Measurements from ENCODE around the gene OGN. TPM values are rescaled to one million over a fixed set of nuclear protein-coding genes. Genes with fewer than 3 reads are reported as not detected.

OGN gene
- polyA plus RNA-seq, 4 donors = 72.1 to 99.0 (median 81.5) TPM

DNA sequence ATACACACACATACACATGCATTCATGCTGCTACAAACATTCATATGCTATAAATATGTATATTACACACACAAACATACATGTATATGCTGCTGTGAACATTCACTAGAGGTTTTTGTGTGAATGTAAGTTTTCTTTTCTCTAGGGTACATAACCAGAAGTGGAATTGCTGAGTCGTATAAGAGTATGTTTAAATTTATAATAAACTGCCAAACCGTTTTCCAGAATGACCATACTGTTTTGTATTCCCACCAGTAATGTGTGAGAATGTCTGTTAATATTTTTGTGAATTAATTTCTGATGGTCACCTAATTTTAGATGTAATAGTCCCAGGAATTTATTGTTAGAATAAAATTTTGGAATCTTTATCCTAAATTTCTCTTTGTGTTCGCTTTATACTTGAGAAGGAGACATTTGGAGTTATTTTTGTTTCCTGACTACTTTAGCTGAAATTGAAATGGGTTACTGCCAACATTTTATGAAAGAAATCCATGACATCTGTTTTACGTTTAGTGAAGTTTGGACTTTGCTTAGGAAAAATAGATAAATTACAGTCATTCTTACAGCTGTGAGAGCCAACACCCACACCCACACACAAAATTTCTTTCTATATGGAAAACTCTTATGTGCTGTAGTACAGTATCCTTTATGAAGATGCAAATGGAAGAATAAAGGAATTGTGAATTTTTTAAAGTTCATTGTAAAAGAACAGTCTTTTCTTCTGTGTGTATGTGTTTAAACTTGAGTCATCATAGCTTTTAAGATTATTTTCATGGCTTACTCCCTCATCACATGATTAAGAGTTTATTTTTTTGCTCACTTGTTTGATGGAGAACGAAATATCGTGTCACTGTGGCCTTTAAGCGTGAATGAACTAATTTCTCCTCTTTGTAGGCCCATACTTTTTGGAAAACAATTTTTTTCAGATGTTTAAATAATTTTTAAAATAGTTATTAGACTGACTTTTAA lies 54.3 kb downstream of the OGN start:
- DNase-seq (ENCODE audit: low read depth in 4 of 4, low spot score in 3 of 4) = peak in 2 of 4 donors; percentile 16 to 41

DNA sequence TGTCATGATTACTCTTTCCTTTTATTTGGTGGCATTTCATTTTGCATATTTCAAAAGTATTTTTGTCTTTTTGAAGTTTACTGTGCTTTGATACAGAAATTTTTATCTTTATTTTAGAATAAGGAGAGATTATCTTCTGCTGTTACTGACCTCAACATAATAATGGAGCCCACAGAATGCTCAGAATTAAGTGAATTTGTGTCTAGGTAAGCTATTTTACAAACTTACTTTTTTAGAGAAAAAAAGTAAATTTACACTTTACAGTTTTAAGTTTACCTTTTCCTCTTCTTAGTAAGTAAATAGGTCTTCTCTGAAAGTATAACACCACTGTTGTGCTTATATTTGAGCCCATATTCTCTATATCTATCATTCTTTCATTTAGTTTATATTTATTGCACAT lies 58.8 kb downstream of the OGN start:
- no peak for DNase-seq (ENCODE audit: low read depth in 4 of 4, low spot score in 3 of 4)

DNA sequence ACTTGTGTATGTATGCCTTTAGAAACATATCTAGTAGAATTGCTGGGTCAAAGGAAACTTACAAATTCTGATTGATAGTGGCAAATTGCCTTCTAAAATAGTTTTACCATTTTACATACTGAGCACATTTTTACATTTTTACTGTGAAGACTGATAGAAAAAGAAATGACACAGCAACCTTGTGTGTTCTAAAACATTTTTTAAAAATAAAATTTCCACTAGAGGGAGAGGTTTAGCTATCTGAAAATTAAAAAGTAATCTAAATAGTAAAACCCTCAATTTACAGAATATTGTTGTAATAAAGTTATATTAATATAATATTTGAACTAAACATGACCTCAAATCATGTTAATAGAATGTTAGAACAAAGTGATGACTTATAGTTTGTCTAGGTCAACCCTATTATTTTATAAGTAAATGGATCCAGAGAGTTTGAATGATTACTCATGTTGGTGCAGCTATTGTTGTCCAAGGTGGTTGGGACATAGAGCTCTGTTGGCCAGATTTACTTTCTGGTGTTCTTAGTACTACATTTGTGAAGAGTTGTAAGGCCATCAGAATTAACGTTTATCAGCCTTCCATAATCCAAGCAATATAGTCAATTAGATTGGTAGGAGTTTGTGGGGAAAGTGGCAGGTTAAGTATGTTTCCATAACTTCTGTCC lies 61.4 kb downstream of the OGN start:
- DNase-seq (ENCODE audit: low read depth in 4 of 4, low spot score in 3 of 4) = no peak

DNA sequence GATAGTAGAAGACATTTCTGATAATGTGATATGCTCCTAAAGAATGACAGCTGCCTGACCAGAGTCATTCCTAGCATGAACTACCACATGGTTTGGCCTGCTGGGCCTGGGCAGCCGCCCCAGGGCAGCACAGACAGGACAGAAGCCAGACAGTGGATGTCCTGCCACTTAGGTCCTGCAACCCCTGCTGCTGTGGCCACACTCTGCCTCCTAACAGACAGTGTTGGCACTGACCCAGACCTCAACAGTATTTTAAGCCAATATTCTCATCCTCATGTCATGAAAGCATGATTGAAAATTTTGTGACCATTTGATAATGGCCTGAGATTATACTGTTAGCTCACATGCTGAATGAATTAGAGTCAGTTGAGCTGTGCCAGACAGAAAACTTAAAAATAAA lies 62.8 kb downstream of the OGN start:
- no peak for DNase-seq (ENCODE audit: low read depth in 4 of 4, low spot score in 3 of 4)

DNA sequence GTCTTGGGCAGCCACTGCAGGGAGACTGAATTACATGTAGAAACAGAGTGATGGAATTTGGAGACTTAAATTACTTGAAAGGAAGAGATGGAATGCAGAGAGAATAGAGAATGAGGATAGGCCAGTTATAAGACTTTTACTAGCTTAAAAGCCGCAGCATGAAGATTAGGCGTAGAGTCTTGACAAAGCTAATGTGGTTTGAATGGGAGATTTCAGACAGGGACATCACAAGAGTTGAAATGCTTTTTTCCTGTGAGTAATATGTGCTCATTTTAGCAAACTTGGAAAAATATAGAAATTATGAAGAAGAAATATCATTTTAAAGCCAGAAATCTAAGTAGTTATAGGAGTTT lies 71.1 kb downstream of the OGN start:
- no peak for DNase-seq (ENCODE audit: low read depth in 4 of 4, low spot score in 3 of 4)

Other genes with a start within 250 kb of the OGN start
- gene IARS1, start 110.9 kb downstream of the OGN start, polyA plus RNA-seq (ENCODE audit: insufficient read length in 4 of 4) = 100 to 1,000 TPM in 2 of 4 donors, 10 to 100 TPM in 2; 95.8 to 104 (median 98.9) TPM
- gene NOL8, start 79.2 kb downstream of the OGN start, polyA plus RNA-seq (ENCODE audit: insufficient read length in 4 of 4) = 10 to 100 TPM; 39.0 to 49.1 (median 40.8) TPM
- gene CENPP, start 78.6 kb downstream of the OGN start, polyA plus RNA-seq (ENCODE audit: insufficient read length in 4 of 4) = 1 to 10 TPM; 5.2 to 7.3 (median 5.7) TPM
- gene OMD, start 19.9 kb upstream of the OGN start, polyA plus RNA-seq (ENCODE audit: insufficient read length in 4 of 4) = 1 to 10 TPM; 1.8 to 6.3 (median 2.2) TPM
- 10 to 100 TPM; 16.8 to 25.1 (median 19.7) TPM for gene ASPN, start 77.9 kb upstream of the OGN start, polyA plus RNA-seq (ENCODE audit: insufficient read length in 4 of 4)
- 10 to 100 TPM; 14.8 to 23.6 (median 18.3) TPM for gene ECM2, start 131.4 kb upstream of the OGN start, polyA plus RNA-seq (ENCODE audit: insufficient read length in 4 of 4)